Activated CD4-positive, alpha-beta T cell treated with anti-CD3 and anti-CD28 coated beads for 1 hour (primary cell): Measurements from ENCODE around the gene SDF2L1.

Experiments used
- DNase-seq: peaks from one replicate; pipeline ENCODE4 v3.0.0-alpha.2; 2020

SDF2L1 gene

GRCh38 chr22:21622011-21622918 lies 19.8 kb upstream of the SDF2L1 start:
- DNase-seq, result no peak

- no peak for DNase-seq
These were observed 19.0 kb upstream of the SDF2L1 start for GRCh38 chr22:21622919-21623647.

- no peak for DNase-seq
These were observed 18.5 kb upstream of the SDF2L1 start for GRCh38 chr22:21623648-21623970.

- DNase-seq, result no peak
These were observed 17.8 kb upstream of the SDF2L1 start for GRCh38 chr22:21624120-21624879.

GRCh38 chr22:21624880-21625791 lies 17.0 kb upstream of the SDF2L1 start:
- DNase-seq, result no peak

- no peak for DNase-seq
These were observed 15.9 kb upstream of the SDF2L1 start for GRCh38 chr22:21626073-21626734.

- DNase-seq, result no peak
These were observed 15.2 kb upstream of the SDF2L1 start for GRCh38 chr22:21626735-21627469.

GRCh38 chr22:21628386-21629254 lies 13.5 kb upstream of the SDF2L1 start:
- DNase-seq, result no peak

GRCh38 chr22:21629255-21630149 lies 12.6 kb upstream of the SDF2L1 start, which contains the start of gene YDJC:
TSS of gene YDJC (minus strand) at chr22:21630022. CDS start at chr22:21630014, 8 bp downstream.
- DNase-seq, result peak; percentile 91

- DNase-seq, result no peak
These were observed 11.1 kb upstream of the SDF2L1 start for GRCh38 chr22:21631025-21631424.

- peak; percentile 37 for DNase-seq
These were observed 9.7 kb upstream of the SDF2L1 start, which contains the start of gene CCDC116 for GRCh38 chr22:21632237-21632895. TSS of gene CCDC116 (plus strand) at chr22:21632760. CDS start at chr22:21633182, 422 bp downstream.

GRCh38 chr22:21632931-21633330 lies 9.2 kb upstream of the SDF2L1 start:
- DNase-seq, result no peak

GRCh38 chr22:21633481-21633880 lies 8.6 kb upstream of the SDF2L1 start:
- DNase-seq, result no peak

GRCh38 chr22:21634081-21634480 lies 8.0 kb upstream of the SDF2L1 start:
- DNase-seq, result no peak

- no peak for DNase-seq
These were observed 7.3 kb upstream of the SDF2L1 start for GRCh38 chr22:21634844-21635243.

GRCh38 chr22:21635771-21636510 lies 6.2 kb upstream of the SDF2L1 start:
- no peak for DNase-seq

- no peak for DNase-seq
These were observed 5.4 kb upstream of the SDF2L1 start for GRCh38 chr22:21636629-21637218.
